ENCODE data around the gene TMA7.

GRCh38 chr3:48411041-48411588 is 28.9 kb upstream of the TMA7 start:
- TF ChIP-seq, protein P1, sequence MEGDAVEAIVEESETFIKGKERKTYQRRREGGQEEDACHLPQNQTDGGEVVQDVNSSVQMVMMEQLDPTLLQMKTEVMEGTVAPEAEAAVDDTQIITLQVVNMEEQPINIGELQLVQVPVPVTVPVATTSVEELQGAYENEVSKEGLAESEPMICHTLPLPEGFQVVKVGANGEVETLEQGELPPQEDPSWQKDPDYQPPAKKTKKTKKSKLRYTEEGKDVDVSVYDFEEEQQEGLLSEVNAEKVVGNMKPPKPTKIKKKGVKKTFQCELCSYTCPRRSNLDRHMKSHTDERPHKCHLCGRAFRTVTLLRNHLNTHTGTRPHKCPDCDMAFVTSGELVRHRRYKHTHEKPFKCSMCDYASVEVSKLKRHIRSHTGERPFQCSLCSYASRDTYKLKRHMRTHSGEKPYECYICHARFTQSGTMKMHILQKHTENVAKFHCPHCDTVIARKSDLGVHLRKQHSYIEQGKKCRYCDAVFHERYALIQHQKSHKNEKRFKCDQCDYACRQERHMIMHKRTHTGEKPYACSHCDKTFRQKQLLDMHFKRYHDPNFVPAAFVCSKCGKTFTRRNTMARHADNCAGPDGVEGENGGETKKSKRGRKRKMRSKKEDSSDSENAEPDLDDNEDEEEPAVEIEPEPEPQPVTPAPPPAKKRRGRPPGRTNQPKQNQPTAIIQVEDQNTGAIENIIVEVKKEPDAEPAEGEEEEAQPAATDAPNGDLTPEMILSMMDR (IDR thresholded peaks at IDR 0.05; ENCODE audit: low read length): no peak
- no peak for TF ChIP-seq EZH2 (IDR thresholded peaks at IDR 0.05; ENCODE audit: borderline replicate concordance, low read length)
